Left lobe of liver (tissue), 2 donors: ENCODE data around the gene SVBP. TPM values are rescaled to one million over a fixed set of nuclear protein-coding genes. Genes with fewer than 3 reads are reported as not detected.

Source experiments
- ATAC-seq: fragments of 200-7000 bp; cut with Tn5 transposase; one replicate; pipeline ENCODE4 v1.9.1; 2020; ENCODE audit warnings: mild to moderate bottlenecking, moderate library complexity
- DNase-seq: peaks from one replicate; pipeline ENCODE4 v3.0.0-alpha.2; 2020; ENCODE audit warnings: low spot score
- total RNA-seq: library from RNA; stranded (reverse); gene quantifications from one replicate; pipeline ENCODE4 v1.2.1, GENCODE V29; 2021
- donor health status: DM: no; HTN: no; CAD: no; lungs with moderate emphysema.
- donor health status: DM: no; HTN: yes; CAD: no.

The SVBP gene
- total RNA-seq, 1 donor from 2014 or later = 6.9 TPM

- ATAC-seq (no peak), DNase-seq (no peak)
These were observed 10.6 kb downstream of the SVBP start for GRCh38 chr1:42806593-42806992.

- no peak for ATAC-seq
- DNase-seq = no peak
These were observed 11.0 kb downstream of the SVBP start for GRCh38 chr1:42806171-42806570.

- DNase-seq (no peak), ATAC-seq (no peak)
These were observed 15.2 kb downstream of the SVBP start for GRCh38 chr1:42801832-42802473.

GRCh38 chr1:42797979-42798378, 19.2 kb downstream of the SVBP start:
- DNase-seq = no peak

GRCh38 chr1:42797414-42797813, 19.8 kb downstream of the SVBP start:
- ATAC-seq (no peak), DNase-seq (no peak)

More at GRCh38 chr1:42797979-42798378, 19.2 kb downstream of the SVBP start:
- no peak for ATAC-seq

- no peak for DNase-seq
- no peak for ATAC-seq
These were observed 23.4 kb downstream of the SVBP start for GRCh38 chr1:42793824-42794223.

GRCh38 chr1:42788021-42788420, 29.2 kb downstream of the SVBP start:
- DNase-seq = no peak
- ATAC-seq = no peak

GRCh38 chr1:42786097-42786496, 31.1 kb downstream of the SVBP start:
- DNase-seq (no peak), ATAC-seq (peak; percentile 35)

- ATAC-seq = peak; percentile 45
- DNase-seq = no peak
These were observed 32.1 kb downstream of the SVBP start, which contains the start of gene TMEM269 for GRCh38 chr1:42784946-42785693. Gene TMEM269, plus strand, starts transcription at chr1:42784991. Its CDS starts 4,903 bp downstream, at chr1:42789894.

GRCh38 chr1:42784547-42784945, 32.7 kb downstream of the SVBP start:
- no peak for DNase-seq
- peak; percentile 26 for ATAC-seq

- DNase-seq (no peak), ATAC-seq (no peak)
These were observed 34.1 kb downstream of the SVBP start for GRCh38 chr1:42783092-42783491.

GRCh38 chr1:42780176-42780575, 37.0 kb downstream of the SVBP start:
- ATAC-seq = no peak
- DNase-seq = no peak

- no peak for DNase-seq
- no peak for ATAC-seq
These were observed 37.5 kb downstream of the SVBP start for GRCh38 chr1:42779725-42780124.

- no peak for DNase-seq
- peak; percentile 76 for ATAC-seq
These were observed 39.3 kb downstream of the SVBP start for GRCh38 chr1:42777852-42778251.

- DNase-seq = no peak
These were observed 40.7 kb downstream of the SVBP start for GRCh38 chr1:42776502-42776901.

GRCh38 chr1:42774928-42775526, 42.2 kb downstream of the SVBP start:
- DNase-seq (no peak), ATAC-seq (peak; percentile 47)

More at GRCh38 chr1:42776502-42776901, 40.7 kb downstream of the SVBP start:
- peak; percentile 88 for ATAC-seq

GRCh38 chr1:42773420-42773819, 43.8 kb downstream of the SVBP start:
- no peak for ATAC-seq
- DNase-seq = no peak

- no peak for DNase-seq
- ATAC-seq = no peak
These were observed 47.4 kb downstream of the SVBP start for GRCh38 chr1:42769811-42770210.

- ATAC-seq (no peak), DNase-seq (no peak)
These were observed 49.0 kb downstream of the SVBP start for GRCh38 chr1:42768172-42768571.

GRCh38 chr1:42767510-42768000, 49.6 kb downstream of the SVBP start:
- peak; percentile 27 for ATAC-seq
- DNase-seq = no peak

GRCh38 chr1:42766741-42767509, 50.3 kb downstream of the SVBP start, which contains the start of the genes C1orf50 and P3H1:
Gene C1orf50, plus strand, starts transcription at chr1:42767249. Its CDS starts 63 bp downstream, at chr1:42767312.
Gene P3H1, minus strand, starts transcription at chr1:42767028. Its CDS starts 57 bp downstream, at chr1:42766971.
- peak; percentile 100 for DNase-seq
- ATAC-seq = peak; percentile 93
